BE2C (cell line): ENCODE measurements around the gene RSRC2.

Experiments
- DNase-seq: peaks from one replicate; pipeline ENCODE4 v3.0.0-alpha.2; 2020
- H3K27me3 ChIP-seq: fragments of 250-450 bp; sonication (Bioruptor Pico); 2 replicates; pipeline ENCODE4 v1.5.1; 2020; ENCODE audit warnings: mild to moderate bottlenecking
- H3K36me3 ChIP-seq: fragments of 250-450 bp; sonication (Bioruptor Pico); 2 replicates; pipeline ENCODE4 v1.5.1; 2020; ENCODE audit warnings: mild to moderate bottlenecking
- H3K4me1 ChIP-seq: fragments of 250-450 bp; sonication (Bioruptor Pico); 2 replicates; pipeline ENCODE4 v1.5.1; 2020
- H3K4me3 ChIP-seq: 2 replicates; pipeline ENCODE4 v1.5.1; 2011; ENCODE audit warnings: low read depth, low read length
- H3K9me3 ChIP-seq: fragments of 250-450 bp; sonication (Bioruptor Pico); 2 replicates; pipeline ENCODE4 v1.5.1; 2020
- CTCF ChIP-seq: IDR thresholded peaks from 2 replicates; pipeline ENCODE4 v1.5.1; 2012; ENCODE audit warnings: mild to moderate bottlenecking, low read depth, low read length

RSRC2 gene

GRCh38 chr12:122454250-122454721, 72.5 kb downstream of the RSRC2 start:
- no peaks in the 10 kb centered on the region for H3K4me1 ChIP-seq
- H3K36me3 ChIP-seq, result no peaks in the 10 kb centered on the region
- no peaks in the 10 kb centered on the region for H3K9me3 ChIP-seq
- no peak overlapping the region for H3K4me3 ChIP-seq
- H3K27me3 ChIP-seq, result no peaks in the 10 kb centered on the region
- no peak for TF ChIP-seq CTCF
- no peak for DNase-seq
